Ishikawa (cell line): ENCODE data around the gene EPB41.

ENCODE experiments used
- CEBPB ChIP-seq: IDR thresholded peaks from 2 replicates; pipeline ENCODE4 v1.6.1; 2012
- CREB1 ChIP-seq: IDR thresholded peaks from 2 replicates; pipeline ENCODE4 v1.6.1; 2012; ENCODE audit warnings: low read depth
- EGR1 ChIP-seq: IDR thresholded peaks from 2 replicates; pipeline ENCODE4 v1.6.1; 2012
- EP300 ChIP-seq: IDR thresholded peaks from 2 replicates; pipeline ENCODE4 v1.6.1; 2012; ENCODE audit warnings: borderline replicate concordance
- FOXM1 ChIP-seq: IDR thresholded peaks from 2 replicates; pipeline ENCODE4 v1.6.1; 2012; ENCODE audit warnings: low read depth, borderline replicate concordance
- TAF1 ChIP-seq: IDR thresholded peaks from 2 replicates; pipeline ENCODE4 v1.6.1; 2012; ENCODE audit warnings: low read depth, mild to moderate bottlenecking
- YY1 ChIP-seq: IDR thresholded peaks from 2 replicates; pipeline ENCODE4 v1.6.1; 2012; ENCODE audit warnings: low read depth
- TF ChIP-seq, protein P1 (sequence below): IDR thresholded peaks from 2 replicates; pipeline ENCODE4 v1.6.1; 2012
- TF ChIP-seq, protein P2 (sequence below): IDR thresholded peaks from 2 replicates; pipeline ENCODE4 v1.6.1; 2012; ENCODE audit warnings: low read depth, mild to moderate bottlenecking
- TF ChIP-seq, protein P3 (sequence below): IDR thresholded peaks from 2 replicates; pipeline ENCODE4 v1.6.1; 2012

DNA sequence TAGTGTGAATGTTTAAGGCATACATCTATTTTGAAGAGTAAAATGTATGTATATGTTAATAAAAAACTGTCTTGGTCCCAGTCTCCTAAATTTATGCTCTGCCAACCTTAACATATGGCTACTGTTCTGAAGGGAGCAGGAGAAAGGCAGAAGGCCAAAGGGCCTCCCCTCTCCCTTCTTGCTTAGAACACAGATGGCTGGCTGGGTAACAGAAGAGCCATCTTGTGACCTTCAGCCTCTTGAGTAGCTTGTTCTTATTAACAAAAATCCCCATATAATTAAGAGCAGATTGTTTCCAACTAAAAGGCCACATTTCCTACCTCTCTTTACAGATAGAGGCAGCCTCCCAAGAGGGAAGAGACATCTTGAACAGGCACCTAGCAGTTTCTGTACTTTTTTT, 36.1 kb downstream of the EPB41 start:
- TF ChIP-seq EP300, result no peak
- TF ChIP-seq EGR1, result no peak
- TF ChIP-seq, protein P1, sequence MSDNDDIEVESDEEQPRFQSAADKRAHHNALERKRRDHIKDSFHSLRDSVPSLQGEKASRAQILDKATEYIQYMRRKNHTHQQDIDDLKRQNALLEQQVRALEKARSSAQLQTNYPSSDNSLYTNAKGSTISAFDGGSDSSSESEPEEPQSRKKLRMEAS, result no peak
- TF ChIP-seq TAF1, result no peak
- no peak for TF ChIP-seq YY1
- TF ChIP-seq CEBPB, result no peak
- no peak for TF ChIP-seq FOXM1
- TF ChIP-seq, protein P2, sequence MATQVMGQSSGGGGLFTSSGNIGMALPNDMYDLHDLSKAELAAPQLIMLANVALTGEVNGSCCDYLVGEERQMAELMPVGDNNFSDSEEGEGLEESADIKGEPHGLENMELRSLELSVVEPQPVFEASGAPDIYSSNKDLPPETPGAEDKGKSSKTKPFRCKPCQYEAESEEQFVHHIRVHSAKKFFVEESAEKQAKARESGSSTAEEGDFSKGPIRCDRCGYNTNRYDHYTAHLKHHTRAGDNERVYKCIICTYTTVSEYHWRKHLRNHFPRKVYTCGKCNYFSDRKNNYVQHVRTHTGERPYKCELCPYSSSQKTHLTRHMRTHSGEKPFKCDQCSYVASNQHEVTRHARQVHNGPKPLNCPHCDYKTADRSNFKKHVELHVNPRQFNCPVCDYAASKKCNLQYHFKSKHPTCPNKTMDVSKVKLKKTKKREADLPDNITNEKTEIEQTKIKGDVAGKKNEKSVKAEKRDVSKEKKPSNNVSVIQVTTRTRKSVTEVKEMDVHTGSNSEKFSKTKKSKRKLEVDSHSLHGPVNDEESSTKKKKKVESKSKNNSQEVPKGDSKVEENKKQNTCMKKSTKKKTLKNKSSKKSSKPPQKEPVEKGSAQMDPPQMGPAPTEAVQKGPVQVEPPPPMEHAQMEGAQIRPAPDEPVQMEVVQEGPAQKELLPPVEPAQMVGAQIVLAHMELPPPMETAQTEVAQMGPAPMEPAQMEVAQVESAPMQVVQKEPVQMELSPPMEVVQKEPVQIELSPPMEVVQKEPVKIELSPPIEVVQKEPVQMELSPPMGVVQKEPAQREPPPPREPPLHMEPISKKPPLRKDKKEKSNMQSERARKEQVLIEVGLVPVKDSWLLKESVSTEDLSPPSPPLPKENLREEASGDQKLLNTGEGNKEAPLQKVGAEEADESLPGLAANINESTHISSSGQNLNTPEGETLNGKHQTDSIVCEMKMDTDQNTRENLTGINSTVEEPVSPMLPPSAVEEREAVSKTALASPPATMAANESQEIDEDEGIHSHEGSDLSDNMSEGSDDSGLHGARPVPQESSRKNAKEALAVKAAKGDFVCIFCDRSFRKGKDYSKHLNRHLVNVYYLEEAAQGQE, result no peak
- TF ChIP-seq CREB1, result no peak
- TF ChIP-seq, protein P3, sequence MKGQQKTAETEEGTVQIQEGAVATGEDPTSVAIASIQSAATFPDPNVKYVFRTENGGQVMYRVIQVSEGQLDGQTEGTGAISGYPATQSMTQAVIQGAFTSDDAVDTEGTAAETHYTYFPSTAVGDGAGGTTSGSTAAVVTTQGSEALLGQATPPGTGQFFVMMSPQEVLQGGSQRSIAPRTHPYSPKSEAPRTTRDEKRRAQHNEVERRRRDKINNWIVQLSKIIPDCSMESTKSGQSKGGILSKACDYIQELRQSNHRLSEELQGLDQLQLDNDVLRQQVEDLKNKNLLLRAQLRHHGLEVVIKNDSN, result no peak
